ENCODE results near the gene TCEAL3. TPM values are rescaled to one million over a fixed set of nuclear protein-coding genes. Genes with fewer than 3 reads are reported as not detected.
"Not testable (repeated sequence)": the region's sequence is repeated elsewhere in the genome, so short reads cannot be mapped to it uniquely, and the experiment has no call there.

Gene TCEAL3
- 10.3 and 12.5 TPM in 2 replicates for total RNA-seq

- DNase-seq (ENCODE audit: low read depth, low spot score) = no peak
Observed at GRCh38 chrX:103607364-103608305, at the start of gene TCEAL3. TCEAL3 (plus strand) TSS chrX:103607963; CDS start chrX:103609065, 1,102 bp downstream.

DNA sequence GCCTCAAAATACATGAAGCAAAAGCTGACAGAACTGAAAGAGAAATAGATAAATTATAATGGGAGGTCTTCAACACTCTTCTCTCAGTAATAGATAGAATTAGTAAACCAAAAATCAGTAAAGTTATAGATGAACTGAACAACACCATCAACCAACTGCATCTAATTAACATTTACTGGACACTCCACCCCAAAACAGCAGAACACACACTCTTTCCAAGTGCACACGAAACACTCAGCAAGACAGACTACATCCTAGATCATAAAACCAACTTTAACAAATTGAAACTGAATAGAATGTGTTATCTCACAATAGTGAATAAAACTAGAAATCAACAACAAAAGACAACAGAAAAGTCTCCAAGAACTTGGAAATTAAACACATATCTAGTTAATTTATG is 47.5 kb upstream of the TCEAL3 start:
- DNase-seq (ENCODE audit: low read depth, low spot score) = no peak

DNA sequence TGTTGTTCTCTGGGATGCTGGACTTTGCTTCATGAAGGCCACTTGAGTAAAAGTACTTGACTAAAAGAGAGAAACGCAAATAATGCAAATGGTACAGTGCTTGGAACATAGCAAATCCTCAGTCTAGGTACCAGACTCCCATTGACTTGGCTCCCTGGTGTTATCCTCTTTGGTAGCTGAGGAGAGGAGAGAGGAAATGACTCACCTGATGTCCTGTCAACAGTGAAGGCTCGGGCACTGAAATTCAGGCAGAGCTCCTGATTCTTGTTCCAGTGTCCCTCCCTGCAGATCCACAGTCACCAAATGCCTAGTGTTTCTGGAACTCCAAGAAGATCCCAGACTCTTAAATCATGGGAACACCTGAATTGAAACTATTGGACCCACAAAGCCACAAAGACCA is 45.0 kb upstream of the TCEAL3 start:
- no peak for DNase-seq (ENCODE audit: low read depth, low spot score)

DNA sequence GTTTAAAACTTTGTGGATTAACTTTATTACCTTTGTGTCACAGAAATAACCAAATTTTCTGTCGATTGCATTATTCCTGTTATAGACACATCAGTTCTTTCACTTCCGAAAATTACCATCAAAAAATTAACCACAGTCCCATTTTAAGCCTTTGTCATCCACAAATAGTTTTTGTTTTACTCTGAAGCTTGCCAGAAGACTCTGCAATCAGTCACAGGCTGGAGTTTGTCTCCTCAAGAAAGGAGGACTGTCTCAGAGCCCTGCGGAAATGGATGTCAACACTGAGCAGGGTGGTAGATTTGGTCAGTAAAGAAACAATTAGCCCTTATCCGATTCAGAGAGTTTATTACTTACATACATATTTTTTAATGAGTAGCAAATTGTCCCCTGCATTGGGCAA is 42.6 kb upstream of the TCEAL3 start:
- no peak for DNase-seq (ENCODE audit: low read depth, low spot score)

- no peak for DNase-seq (ENCODE audit: low read depth, low spot score)
Observed at GRCh38 chrX:103565752-103566151, 42.0 kb upstream of the TCEAL3 start.

DNA sequence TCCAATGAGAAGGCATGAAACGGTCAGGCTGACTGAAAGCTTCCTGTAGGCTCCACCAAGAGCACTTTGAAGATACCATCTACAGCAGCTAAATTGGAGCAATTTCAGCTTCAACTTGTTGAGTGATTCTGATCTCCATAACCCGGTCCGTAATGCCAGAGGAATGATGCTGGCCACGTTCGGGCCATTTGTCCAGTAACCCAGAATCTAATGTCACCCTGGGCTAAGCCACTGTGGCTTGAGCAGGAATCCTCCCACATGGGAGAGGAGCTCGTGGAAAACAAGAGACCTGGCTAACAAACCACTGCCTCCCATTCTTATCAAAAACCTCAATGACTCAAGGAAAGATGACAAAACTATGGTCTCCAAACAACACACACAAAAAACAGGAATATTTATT is 36.6 kb upstream of the TCEAL3 start:
- no peak for DNase-seq (ENCODE audit: low read depth, low spot score)

DNA sequence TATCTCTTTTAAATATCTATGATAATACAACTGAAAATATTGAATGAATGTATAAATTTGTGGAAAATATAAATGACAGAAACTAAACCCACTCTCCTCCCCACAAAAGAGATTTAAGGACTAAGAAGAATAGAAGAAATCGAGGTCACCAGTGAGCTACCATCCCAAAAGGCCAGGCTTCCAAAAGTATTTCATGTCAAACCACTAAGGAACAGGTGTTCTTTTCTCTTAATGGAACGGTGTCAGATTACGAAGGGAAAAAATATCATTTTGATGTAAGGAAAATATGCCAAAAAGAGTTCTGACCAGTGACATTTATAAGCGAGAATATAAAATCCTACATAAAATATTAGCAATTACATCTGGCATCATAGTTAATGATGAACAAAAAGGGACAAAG is 36.0 kb upstream of the TCEAL3 start:
- no peak for DNase-seq (ENCODE audit: low read depth, low spot score)

- DNase-seq (ENCODE audit: low read depth, low spot score) = no peak
Observed at GRCh38 chrX:103573202-103573601, 34.6 kb upstream of the TCEAL3 start.

DNA sequence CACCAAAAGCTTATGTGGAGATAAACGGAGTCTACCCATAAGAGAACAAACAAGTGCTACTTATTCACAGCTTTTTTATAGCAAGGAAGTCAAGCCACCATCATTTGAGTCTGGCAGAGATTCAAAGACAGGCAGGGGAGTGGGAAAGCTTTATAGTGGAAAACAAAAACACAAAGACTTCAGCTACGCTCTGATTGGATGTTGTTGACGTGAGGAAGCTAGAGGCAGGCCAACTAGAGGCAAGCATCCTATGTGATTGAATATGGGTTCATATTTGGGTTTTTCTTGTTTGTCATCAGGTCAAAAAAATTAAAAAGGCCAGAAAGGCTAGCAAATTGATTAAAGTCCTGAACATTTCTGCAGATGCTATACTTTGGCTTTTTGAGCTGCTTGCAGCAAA is 23.2 kb upstream of the TCEAL3 start:
- no peak for DNase-seq (ENCODE audit: low read depth, low spot score)

GRCh38 chrX:103585411-103586313 is 22.1 kb upstream of the TCEAL3 start, which contains the start of gene TCEAL4:
TCEAL4 (plus strand) TSS chrX:103585515; CDS start chrX:103586676, 1,161 bp downstream.
- DNase-seq (ENCODE audit: low read depth, low spot score) = no peak

- DNase-seq (ENCODE audit: low read depth, low spot score) = no peak
Observed at GRCh38 chrX:103586314-103586646, 21.5 kb upstream of the TCEAL3 start.

DNA sequence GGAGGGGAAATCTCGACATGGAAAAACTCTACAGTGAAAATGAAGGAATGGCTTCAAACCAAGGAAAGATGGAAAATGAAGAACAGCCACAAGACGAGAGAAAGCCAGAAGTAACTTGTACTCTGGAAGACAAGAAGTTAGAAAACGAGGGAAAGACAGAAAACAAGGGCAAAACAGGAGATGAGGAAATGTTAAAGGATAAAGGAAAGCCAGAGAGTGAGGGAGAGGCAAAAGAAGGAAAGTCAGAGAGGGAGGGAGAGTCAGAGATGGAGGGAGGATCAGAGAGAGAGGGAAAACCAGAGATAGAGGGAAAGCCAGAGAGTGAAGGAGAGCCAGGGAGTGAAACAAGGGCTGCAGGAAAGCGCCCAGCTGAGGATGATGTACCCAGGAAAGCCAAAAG is 21.1 kb upstream of the TCEAL3 start:
- DNase-seq (ENCODE audit: low read depth, low spot score) = no peak

GRCh38 chrX:103592295-103592694 is 15.5 kb upstream of the TCEAL3 start:
- not testable (repeated sequence) for DNase-seq (ENCODE audit: low read depth, low spot score)

- DNase-seq (ENCODE audit: low read depth, low spot score) = not testable (repeated sequence)
Observed at GRCh38 chrX:103595202-103595601, 12.6 kb upstream of the TCEAL3 start.

GRCh38 chrX:103608306-103608963 is 672 bp downstream of the TCEAL3 start:
- DNase-seq (ENCODE audit: low read depth, low spot score) = no peak

GRCh38 chrX:103610282-103610681 is 2.5 kb downstream of the TCEAL3 start:
- DNase-seq (ENCODE audit: low read depth, low spot score) = no peak

DNA sequence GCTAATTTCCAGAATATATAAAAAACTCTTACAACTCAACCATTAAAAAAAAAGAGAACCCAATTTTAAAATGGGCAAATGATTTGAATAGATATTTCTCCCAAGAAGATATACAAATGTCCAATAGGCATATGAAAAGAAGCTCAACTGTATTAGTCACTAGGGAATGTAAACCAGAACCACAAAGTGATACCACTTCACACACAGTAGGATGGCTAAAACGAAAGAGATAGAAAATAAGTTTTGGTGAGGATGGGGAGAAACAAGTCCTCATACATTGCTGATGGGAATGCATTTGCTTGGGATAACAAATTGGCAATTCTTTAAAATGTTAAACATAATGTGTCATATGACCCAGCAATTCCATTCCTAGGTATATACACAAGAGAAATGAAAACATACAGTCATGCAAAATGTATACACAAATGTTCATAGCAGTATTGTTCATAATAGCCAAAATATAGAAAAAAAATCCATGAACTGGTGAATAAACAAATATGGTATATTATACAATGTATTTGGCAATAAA is 5.7 kb downstream of the TCEAL3 start:
- no peak for DNase-seq (ENCODE audit: low read depth, low spot score)

GRCh38 chrX:103614999-103615398 is 7.2 kb downstream of the TCEAL3 start:
- no peak for DNase-seq (ENCODE audit: low read depth, low spot score)

DNA sequence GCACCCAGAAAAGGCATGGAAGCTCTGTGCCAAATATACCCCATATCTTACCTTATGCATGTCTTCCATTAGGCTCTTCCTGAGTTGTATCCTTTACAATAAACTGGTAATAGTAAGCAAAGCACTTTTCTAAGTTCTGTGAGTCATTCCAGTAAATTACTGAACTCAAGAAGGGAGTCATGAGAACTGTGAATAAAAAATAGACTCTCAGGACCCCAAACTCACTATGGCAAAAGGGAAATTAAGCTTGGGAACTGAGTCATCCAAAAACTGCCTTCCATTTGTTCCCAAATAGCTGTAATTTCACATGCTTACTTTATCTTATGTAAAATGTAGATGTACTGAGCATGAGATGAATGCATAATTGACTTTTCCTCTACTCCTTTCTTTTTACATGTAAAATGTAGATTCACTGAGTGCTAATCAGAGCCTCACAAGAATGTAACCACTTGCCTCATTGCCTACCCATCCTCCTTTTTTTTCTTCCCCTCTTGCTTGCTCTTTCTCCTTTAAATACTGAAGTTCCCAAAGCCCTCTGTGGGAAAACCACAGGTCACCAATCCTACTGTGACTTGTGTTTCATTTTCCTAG is 8.1 kb downstream of the TCEAL3 start:
- no peak for DNase-seq (ENCODE audit: low read depth, low spot score)

DNA sequence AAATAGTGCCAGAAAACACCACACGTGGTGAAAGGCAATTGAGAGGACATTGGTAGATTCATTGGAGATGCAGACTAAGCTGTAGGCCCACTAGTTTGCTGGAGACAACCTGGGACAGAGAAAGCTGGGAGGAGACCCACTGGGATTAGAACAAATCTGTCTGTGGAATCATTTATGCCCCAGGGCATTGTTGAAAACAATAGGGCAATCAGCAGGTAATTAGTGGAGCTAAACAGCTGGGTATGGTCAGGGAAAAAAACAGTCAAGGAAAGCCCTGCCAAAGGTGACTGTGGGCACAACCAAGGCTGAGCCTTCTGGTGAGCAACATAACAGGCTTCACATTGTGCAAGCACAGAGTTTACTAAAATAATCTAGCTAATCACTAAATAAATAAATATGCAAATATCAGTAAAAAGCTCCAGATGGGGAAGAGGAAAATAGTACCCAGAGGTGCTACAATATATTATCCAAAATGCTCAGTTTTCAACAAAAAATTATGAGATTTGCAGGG is 9.0 kb downstream of the TCEAL3 start:
- DNase-seq (ENCODE audit: low read depth, low spot score) = no peak

- DNase-seq (ENCODE audit: low read depth, low spot score) = no peak
Observed at GRCh38 chrX:103624111-103624510, 16.3 kb downstream of the TCEAL3 start.

Measured in pulmonary artery endothelial cell (primary cell).